IgD-negative memory B cell (primary cell): Measurements from ENCODE around the gene CHRM1. TPM values are rescaled to one million over a fixed set of nuclear protein-coding genes. Genes with fewer than 3 reads are reported as not detected.
A peak's percentile ranks its signal among the peaks of the same experiment; 100 is the strongest.

Experiments used
- H3K27ac Mint-ChIP-seq, 3 donors: one replicate each; pipeline ENCODE4 v1.8.0; 2020 to 2022; ENCODE audit warnings: mild to moderate bottlenecking in 3 of 3, mixed read lengths in 3 of 3, moderate library complexity in 1 of 3
- H3K27me3 Mint-ChIP-seq: one replicate; pipeline ENCODE4 v1.8.0; 2021; ENCODE audit warnings: mixed read lengths
- H3K36me3 Mint-ChIP-seq: one replicate; pipeline ENCODE4 v1.8.0; 2020; ENCODE audit warnings: mild to moderate bottlenecking, mixed read lengths
- H3K4me1 Mint-ChIP-seq, 3 donors: one replicate each; pipeline ENCODE4 v1.8.0; 2020 to 2022; ENCODE audit warnings: mixed read lengths in 3 of 3, mild to moderate bottlenecking in 1 of 3
- H3K4me3 Mint-ChIP-seq, 4 donors: one replicate each; pipeline ENCODE4 v1.8.0; 2020 to 2022; ENCODE audit warnings: mild to moderate bottlenecking in 4 of 4, mixed read lengths in 4 of 4, moderate library complexity in 3 of 4
- H3K9me3 Mint-ChIP-seq, 3 donors: one replicate each; pipeline ENCODE4 v1.8.0; 2020 to 2021; ENCODE audit warnings: mixed read lengths in 3 of 3, mild to moderate bottlenecking in 1 of 3
- polyA plus RNA-seq: library from polyadenylated mRNA; unstranded; fragments of 300-500 nt; fragmentation: Illumina TruSeq; gene quantifications from one replicate; pipeline ENCODE4 v1.2.3, GENCODE V29; 2021

Gene CHRM1
- polyA plus RNA-seq, 1 donor from 2014 or later: not detected

DNA sequence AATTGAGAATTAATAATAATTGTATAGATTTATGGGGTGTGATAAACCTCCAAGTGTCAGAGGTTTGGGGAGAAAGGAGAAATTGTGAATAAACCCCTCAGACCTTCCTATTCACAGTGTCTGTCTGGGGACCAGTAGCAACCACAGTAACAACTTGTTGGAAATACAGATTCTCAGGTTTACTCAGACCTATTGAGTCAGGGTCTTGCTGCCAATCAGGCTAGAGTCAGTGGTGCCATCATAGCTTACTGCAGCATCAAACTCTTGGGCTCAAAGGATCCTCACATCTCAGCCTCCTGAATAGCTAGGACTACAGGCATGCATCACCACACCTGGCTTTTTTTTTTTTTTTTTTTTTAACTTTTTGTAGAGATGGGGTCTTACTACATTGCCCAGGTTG lies 23.1 kb downstream of the CHRM1 start:
- H3K4me3 Mint-ChIP-seq: no peak overlapping the region
- H3K27ac Mint-ChIP-seq: no peak overlapping the region
- H3K9me3 Mint-ChIP-seq: no peaks in the 10 kb centered on the region
- peaks cover 0 to 2% (median 2%) of the 10 kb centered on the region in 3 donors for H3K4me1 Mint-ChIP-seq
- H3K36me3 Mint-ChIP-seq: no peaks in the 10 kb centered on the region
- peaks cover 17% of the 10 kb centered on the region for H3K27me3 Mint-ChIP-seq

DNA sequence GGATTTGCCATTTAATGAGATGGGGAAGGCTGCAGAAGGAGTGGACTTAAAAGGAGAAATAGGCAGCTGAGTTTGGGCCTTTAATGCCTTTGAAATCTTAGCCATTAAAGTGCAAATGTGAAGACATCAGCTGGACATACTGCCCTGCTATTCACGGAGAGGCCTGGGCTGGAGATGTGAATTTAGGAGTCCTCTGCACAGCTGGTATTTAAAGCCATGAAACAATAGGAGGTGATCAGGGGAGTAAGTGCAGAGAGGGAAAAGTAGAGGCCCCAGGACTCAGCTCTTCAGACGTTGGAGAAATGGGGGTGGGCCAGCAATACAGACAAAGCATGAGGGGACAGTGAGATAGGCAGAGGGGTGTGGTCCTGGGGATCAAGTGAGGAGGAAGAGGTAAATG lies 23.9 kb downstream of the CHRM1 start:
- H3K4me1 Mint-ChIP-seq: peaks cover 0 to 2% (median 2%) of the 10 kb centered on the region in 3 donors
- H3K9me3 Mint-ChIP-seq: no peaks in the 10 kb centered on the region
- H3K27me3 Mint-ChIP-seq: peaks cover 17% of the 10 kb centered on the region
- H3K36me3 Mint-ChIP-seq: no peaks in the 10 kb centered on the region
- no peak overlapping the region for H3K4me3 Mint-ChIP-seq
- peak overlapping the region in 1 of 3 donors; percentile 50 for H3K27ac Mint-ChIP-seq

DNA sequence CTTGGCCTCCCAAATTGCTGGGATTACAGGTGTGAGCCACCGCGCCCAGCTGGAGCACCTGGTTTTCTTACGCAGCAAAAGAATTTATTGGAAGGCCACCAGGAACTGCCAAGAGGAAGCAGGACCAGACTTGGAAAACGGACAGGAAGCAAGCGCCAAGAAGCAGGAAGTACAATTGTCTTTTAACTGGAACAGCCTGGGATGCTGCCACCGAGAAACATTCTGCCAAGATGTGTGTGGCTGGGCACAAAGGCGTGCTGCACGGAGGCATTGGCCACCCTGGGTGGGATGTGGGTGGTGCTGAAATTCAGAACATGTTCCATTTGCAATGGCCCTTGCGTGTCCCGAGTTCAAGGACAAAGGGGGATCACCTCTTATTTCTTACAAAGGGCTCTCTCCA lies 25.1 kb downstream of the CHRM1 start:
- peaks cover 17% of the 10 kb centered on the region for H3K27me3 Mint-ChIP-seq
- no peaks in the 10 kb centered on the region for H3K36me3 Mint-ChIP-seq
- H3K4me3 Mint-ChIP-seq: no peak overlapping the region
- no peak overlapping the region for H3K27ac Mint-ChIP-seq
- no peaks in the 10 kb centered on the region for H3K9me3 Mint-ChIP-seq
- H3K4me1 Mint-ChIP-seq: peaks cover 0 to 2% (median 2%) of the 10 kb centered on the region in 3 donors

DNA sequence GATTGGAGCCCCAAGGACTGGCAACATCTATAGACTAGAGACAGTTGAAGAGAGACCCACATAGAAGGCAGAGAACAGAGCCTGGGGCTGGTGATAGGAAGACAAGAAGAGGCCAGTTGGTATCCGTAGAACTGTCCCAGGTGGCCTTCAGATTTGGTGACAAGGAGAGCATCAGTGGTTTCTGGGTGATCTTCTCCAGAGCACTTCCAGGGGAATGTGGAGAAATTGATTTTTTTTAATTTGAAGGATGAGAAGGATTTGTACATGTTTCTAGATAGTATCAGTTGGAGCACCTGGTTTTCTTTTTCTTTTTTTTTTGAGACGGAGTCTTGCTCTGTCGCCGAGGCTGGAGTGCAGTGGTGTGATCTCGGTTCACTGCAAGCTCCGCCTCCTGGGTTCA lies 25.7 kb downstream of the CHRM1 start:
- peaks cover 11% of the 10 kb centered on the region for H3K27me3 Mint-ChIP-seq
- H3K36me3 Mint-ChIP-seq: no peaks in the 10 kb centered on the region
- H3K9me3 Mint-ChIP-seq: no peaks in the 10 kb centered on the region
- peaks cover 0 to 2% (median 2%) of the 10 kb centered on the region in 3 donors for H3K4me1 Mint-ChIP-seq
- H3K27ac Mint-ChIP-seq: no peak overlapping the region
- H3K4me3 Mint-ChIP-seq: no peak overlapping the region

DNA sequence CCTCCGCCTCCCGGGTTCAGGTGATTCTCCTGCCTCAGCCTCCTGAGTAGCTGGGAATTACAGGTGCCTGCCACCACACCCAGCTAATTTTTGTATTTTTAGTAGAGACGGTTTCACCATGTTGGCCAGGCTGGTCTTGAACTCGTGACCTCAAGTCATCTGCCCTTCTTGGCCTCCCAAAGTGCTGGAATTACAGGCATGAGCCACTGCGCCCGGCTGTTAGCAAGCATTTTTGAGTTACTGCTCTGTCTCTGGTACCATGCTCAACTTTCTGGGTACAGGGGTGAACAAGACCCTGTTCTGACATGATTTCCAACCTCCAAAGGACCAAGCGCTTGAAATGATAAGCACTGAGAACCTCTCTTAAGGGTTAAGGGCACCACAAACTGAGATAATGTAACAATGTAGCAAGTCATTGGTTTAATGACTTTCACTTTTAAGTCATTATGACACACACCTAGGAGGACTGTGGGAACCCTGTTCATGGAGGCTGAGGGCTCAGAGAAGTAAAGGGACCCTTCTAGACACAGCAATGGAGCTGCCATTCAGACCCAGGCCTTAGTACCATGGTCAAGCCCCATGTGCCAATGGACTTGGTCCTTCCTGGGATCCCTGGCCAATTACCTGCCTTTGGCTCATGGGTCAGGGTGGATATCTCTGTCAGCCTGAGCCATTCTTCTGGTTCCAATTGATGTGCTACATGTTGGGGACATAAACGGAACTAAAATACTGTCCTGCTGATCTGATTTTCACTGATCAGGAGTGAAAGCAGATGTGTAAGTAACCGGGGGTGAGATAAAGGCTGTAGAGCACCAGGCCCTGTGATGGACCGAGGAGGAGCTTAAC lies 28.9 kb downstream of the CHRM1 start:
- Mint-ChIP-seq H3K27ac (no peak overlapping the region), H3K9me3 (no peaks in the 10 kb centered on the region), H3K4me1 (peaks cover 0 to 2% (median 0%) of the 10 kb centered on the region in 3 donors), H3K4me3 (no peak overlapping the region), H3K36me3 (peaks cover 2% of the 10 kb centered on the region), H3K27me3 (peaks cover 2% of the 10 kb centered on the region)

DNA sequence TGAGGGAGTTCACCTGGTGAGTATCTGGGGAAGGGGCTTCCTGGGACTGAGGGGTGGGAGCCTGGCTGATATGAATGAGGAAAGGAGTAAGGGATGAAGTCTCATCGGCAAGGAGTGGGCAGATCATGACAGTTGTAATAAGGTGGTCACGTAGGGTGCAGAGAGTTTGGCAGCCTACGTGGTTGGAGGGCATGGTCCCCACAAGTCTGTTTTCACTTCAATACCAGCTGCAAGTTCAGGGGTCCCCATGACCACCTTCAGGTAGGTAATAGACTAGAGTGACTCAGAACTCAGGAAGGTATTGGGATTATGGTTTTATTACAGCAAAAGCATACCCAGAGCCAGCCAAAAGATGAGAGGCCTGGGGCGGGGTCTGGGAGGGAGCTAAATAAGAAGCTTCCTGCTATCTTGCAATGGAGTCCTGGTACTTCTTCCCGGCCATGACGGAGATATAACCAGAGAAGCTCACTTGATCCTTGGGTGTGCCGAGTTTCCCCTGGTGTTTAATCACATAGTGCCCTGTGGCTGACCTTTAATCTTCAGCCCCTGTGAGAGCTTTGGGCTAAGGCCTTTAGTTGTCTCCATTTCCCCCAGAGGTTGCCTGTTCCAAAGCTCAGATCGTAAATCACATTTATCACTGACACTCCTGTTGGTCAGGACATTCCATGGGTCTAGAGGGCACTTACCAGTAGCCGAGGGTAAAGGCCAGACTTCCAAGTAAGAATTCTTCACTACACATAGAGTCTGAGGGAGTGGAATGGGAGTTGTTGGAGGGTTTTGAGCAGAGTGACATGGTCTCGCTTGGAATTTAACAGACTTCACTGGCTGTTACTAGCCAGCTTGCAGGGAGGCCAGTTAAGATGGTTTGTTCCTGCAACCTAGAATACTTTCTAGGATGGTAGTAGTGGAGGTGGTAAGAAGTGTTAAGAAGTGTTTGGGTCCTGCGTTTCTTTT lies 31.4 kb downstream of the CHRM1 start:
- Mint-ChIP-seq H3K27ac (peak overlapping the region in 1 of 3 donors; percentile 59), H3K4me3 (no peak overlapping the region)

DNA sequence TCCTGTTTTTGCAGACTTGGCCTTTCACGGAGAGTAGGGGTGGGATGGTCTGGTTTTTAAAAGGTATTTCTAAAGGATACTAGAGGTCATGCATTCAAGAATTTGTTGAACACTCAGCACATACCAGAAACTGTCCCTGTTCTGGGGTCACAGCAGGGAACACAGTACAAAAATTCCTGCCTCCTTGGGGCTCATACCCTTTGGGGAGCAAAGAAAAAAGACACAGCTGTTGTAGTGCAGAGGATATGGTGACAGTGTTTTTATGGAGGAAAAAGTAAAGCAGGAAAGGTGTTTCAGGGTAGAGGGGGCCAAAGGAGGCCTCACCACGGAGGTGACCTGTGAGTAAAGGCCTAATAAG lies 32.1 kb downstream of the CHRM1 start:
- H3K27ac Mint-ChIP-seq: peak overlapping the region in 2 of 3 donors; percentile 56 to 59

More for the DNA sequence above, 31.4 kb downstream of the CHRM1 start:
- peaks cover 0 to 2% (median 0%) of the 10 kb centered on the region in 3 donors for H3K4me1 Mint-ChIP-seq
- no peaks in the 10 kb centered on the region for H3K9me3 Mint-ChIP-seq
- peaks cover 2% of the 10 kb centered on the region for H3K36me3 Mint-ChIP-seq
- no peaks in the 10 kb centered on the region for H3K27me3 Mint-ChIP-seq

DNA sequence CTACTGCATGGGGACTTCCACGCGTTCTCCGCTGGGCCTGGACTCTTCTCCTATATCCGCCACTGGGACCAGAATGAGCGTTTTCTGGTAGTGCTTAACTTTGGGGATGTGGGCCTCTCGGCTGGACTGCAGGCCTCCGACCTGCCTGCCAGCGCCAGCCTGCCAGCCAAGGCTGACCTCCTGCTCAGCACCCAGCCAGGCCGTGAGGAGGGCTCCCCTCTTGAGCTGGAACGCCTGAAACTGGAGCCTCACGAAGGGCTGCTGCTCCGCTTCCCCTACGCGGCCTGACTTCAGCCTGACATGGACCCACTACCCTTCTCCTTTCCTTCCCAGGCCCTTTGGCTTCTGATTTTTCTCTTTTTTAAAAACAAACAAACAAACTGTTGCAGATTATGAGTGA lies 32.8 kb downstream of the CHRM1 start:
- H3K4me1 Mint-ChIP-seq: peaks cover 0 to 8% (median 6%) of the 10 kb centered on the region in 3 donors
- no peaks in the 10 kb centered on the region for H3K9me3 Mint-ChIP-seq
- peak overlapping the region in 1 of 3 donors; percentile 56 for H3K27ac Mint-ChIP-seq
- peak overlapping the region in 1 of 4 donors; percentile 52 for H3K4me3 Mint-ChIP-seq
- H3K27me3 Mint-ChIP-seq: no peaks in the 10 kb centered on the region
- peaks cover 2% of the 10 kb centered on the region for H3K36me3 Mint-ChIP-seq

More for the DNA sequence above, 32.1 kb downstream of the CHRM1 start:
- no peaks in the 10 kb centered on the region for H3K9me3 Mint-ChIP-seq
- no peak overlapping the region for H3K4me3 Mint-ChIP-seq
- peaks cover 2% of the 10 kb centered on the region for H3K36me3 Mint-ChIP-seq
- peaks cover 0 to 4% (median under 1%) of the 10 kb centered on the region in 3 donors for H3K4me1 Mint-ChIP-seq
- H3K27me3 Mint-ChIP-seq: no peaks in the 10 kb centered on the region

DNA sequence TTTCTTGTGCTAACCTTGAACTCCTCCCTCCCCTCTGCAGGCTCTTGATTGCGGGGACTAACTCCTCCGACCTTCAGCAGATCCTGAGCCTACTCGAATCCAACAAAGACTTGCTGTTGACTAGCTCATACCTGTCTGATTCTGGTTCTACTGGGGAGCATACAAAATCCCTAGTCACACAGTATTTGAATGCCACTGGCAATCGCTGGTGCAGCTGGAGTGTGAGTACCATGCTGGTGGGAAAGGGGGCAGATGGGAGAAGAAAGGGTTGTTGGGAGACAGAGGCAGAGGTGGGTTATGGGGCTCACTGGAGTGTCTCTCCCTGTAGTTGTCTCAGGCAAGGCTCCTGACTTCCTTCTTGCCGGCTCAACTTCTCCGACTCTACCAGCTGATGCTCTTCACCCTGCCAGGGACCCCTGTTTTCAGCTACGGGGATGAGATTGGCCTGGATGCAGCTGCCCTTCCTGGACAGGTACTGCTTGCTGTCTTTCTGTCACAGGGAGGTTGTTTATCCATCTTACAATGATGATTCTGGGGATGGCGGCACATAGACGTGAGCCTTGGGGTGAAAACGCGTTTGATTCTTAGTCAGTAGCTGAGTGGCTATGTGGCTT lies 35.9 kb downstream of the CHRM1 start:
- peak overlapping the region in 1 of 4 donors; percentile 25 for H3K4me3 Mint-ChIP-seq
- peaks cover 9% of the 10 kb centered on the region for H3K36me3 Mint-ChIP-seq
- H3K4me1 Mint-ChIP-seq: peaks cover 17 to 36% (median 19%) of the 10 kb centered on the region in 3 donors
- H3K27me3 Mint-ChIP-seq: no peaks in the 10 kb centered on the region
- no peaks in the 10 kb centered on the region for H3K9me3 Mint-ChIP-seq
- peak overlapping the region in 2 of 3 donors; percentile 39 to 43 for H3K27ac Mint-ChIP-seq

DNA sequence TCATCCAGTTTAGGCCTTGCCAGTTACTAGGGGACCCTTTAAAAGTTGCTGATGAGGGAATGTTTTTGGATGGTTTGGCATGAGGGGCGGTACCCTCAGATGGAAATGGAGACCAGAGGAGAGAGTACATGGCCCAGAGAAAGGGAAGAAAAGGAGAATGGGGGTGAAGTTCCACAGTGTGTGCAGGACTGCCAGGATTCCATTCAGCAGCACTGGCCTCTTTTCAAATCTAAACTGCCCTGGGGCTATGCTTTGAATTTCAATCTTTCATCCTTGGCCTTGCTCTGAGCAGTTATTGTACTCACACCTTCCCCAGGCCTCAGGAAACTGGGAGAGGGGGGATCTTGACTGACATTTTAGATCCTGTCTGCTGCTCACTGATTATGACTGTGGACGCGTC lies 37.5 kb downstream of the CHRM1 start:
- Mint-ChIP-seq H3K4me1 (peaks cover 24 to 44% (median 27%) of the 10 kb centered on the region in 3 donors), H3K27me3 (no peaks in the 10 kb centered on the region), H3K36me3 (peaks cover 9% of the 10 kb centered on the region), H3K27ac (peak overlapping the region; percentile 33 to 74 (median 35)), H3K9me3 (no peaks in the 10 kb centered on the region), H3K4me3 (peak overlapping the region in 2 of 4 donors; percentile 47 to 100)

DNA sequence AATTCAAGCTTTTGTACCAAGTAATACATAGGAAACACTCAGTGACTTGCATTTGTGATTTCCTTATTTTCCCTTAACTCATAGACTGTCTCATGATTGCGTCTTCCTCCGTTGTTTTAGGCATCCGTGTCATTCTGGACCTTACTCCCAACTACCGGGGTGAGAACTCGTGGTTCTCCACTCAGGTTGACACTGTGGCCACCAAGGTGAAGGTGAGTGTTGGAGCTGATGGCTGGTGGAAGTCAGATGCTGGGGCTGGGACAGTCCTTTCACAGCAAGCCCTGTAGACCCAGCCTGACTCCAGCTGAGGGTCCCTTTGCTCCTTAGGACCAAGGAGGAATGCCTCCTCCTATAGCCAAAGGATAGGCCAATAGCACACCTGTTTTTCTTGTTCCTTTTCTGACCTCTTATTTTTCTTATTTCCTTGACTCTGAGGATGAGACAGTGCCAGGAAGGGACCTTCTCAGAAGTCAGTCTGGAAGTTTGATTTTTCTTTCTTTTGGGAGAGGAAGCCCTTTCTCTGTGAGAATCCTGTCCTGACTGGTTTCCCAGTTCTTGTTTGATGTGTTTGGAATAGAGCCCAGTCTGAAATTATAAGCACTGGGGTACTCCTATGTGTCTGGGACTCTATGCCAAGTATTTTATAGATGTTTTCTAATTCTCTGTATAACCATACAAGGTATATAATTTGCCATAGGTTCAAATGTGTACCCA lies 38.2 kb downstream of the CHRM1 start:
- H3K9me3 Mint-ChIP-seq: no peaks in the 10 kb centered on the region
- peak overlapping the region; percentile 71 to 98 (median 95) for H3K27ac Mint-ChIP-seq
- peaks cover 24 to 44% (median 27%) of the 10 kb centered on the region in 3 donors for H3K4me1 Mint-ChIP-seq
- H3K27me3 Mint-ChIP-seq: no peaks in the 10 kb centered on the region
- peak overlapping the region; percentile 62 to 100 (median 100) for H3K4me3 Mint-ChIP-seq
- peaks cover 8% of the 10 kb centered on the region for H3K36me3 Mint-ChIP-seq

DNA sequence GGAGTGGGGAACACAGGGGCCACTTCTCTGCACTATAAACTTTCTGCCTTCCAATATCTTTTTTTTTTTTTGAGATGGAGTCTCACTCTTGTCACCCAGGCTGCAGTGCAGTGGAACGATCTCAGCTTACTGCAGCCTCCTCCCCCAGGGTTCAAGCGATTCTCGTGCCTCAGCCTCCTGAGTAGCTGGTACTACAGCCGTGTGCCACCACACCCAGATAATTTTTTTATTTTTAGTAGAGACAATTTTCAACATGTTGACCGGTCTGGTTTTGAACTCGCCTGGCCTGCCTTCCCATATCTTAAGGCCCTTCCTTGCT lies 38.8 kb downstream of the CHRM1 start:
- peak overlapping the region in 2 of 3 donors; percentile 95 to 98 for H3K27ac Mint-ChIP-seq
- peaks cover 8% of the 10 kb centered on the region for H3K36me3 Mint-ChIP-seq
- no peaks in the 10 kb centered on the region for H3K27me3 Mint-ChIP-seq
- H3K4me1 Mint-ChIP-seq: peaks cover 24 to 47% (median 27%) of the 10 kb centered on the region in 3 donors
- no peaks in the 10 kb centered on the region for H3K9me3 Mint-ChIP-seq
- peak overlapping the region; percentile 62 to 100 (median 100) for H3K4me3 Mint-ChIP-seq

DNA sequence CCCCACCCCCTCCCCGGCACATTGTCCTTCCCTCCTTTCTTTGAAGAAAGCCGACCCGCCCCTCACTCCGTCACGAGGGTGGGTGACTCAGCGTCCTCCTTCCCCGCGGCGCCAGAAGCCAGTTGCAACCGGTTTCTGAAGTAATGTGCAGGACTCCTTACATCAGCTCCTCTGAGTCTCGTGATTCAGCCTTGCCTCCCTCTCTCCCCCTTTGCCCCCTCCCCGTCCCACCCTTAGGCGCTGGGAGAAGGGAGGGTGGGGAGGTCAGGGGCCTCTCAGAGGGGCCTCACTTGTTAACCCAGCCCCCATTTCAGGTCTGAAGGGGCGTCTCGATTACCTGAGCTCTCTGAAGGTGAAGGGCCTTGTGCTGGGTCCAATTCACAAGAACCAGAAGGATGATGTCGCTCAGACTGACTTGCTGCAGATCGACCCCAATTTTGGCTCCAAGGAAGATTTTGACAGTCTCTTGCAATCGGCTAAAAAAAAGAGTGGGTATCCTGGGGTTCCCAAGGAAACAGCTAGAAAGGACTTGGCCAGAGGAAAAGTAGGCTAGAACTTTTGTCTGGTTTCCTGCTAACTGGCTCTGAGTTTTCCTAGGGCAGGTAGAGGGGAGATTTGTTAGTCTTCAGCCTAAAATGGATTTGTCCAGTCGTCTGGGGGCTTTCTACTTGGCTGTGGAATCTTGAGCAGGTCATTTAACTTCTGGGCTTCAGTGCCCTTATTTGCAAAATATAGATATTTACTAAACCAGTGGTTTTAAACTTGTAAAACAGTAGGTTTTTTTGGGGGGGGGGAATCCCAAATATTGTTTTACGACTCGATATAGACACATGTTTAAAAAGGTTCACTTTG lies 39.4 kb downstream of the CHRM1 start:
- no peaks in the 10 kb centered on the region for H3K27me3 Mint-ChIP-seq
- no peaks in the 10 kb centered on the region for H3K9me3 Mint-ChIP-seq
- H3K27ac Mint-ChIP-seq: peak overlapping the region; percentile 98 to 100 (median 100)
- H3K36me3 Mint-ChIP-seq: peaks cover 8% of the 10 kb centered on the region
- peaks cover 24 to 50% (median 27%) of the 10 kb centered on the region in 3 donors for H3K4me1 Mint-ChIP-seq
- peak overlapping the region; percentile 99 to 100 (median 100) for H3K4me3 Mint-ChIP-seq
